OCI-M2 (cell line): ENCODE results near the gene FIBCD1.

ENCODE experiments used
- DNase-seq: peaks from one replicate; lab custom pipeline; 2025; ENCODE audit not compliant: unreplicated experiment; lab: John Stamatoyannopoulos, UW

The FIBCD1 gene

DNA sequence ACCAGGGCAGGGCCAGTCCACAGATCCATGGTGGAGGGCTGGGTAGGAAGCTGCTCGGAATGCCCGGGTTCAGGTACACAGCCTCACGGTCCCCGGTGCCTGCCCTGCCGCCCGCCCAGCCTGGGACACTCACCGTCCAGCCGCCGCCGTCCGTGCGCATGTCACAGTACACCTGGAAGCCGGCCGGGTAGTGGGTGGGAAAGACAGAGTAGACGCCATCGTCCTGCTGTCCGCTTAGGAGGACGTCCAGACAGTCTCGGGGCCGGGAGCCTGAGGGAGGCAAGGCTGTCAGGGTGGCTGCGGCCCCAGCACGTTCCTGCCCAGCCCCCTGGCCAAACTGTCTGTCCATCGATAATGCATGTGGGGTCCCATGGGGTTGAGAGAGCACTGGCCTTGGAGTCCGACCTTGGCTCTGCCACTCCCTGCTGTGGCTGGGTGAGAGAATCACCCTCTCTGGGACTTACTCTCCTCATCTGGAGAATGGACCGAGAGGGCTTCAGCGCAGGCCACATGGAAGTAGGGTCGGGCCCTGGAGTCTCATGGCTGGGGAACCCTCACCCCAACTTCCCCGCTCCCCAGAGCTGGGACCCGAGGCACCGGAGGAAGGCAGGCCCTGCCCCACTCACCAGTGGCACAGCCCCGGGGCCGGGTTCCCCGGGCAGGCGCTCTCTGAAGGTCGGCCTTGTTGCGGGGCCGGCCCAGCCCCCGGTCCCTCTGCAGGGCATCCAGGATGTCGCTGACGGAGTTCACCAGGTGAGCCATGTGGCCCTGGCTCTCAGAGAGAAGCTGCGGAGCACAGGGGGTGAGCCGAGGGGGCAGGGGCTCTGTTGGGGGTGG lies 15.2 kb downstream of the FIBCD1 start:
- no peak for DNase-seq

DNA sequence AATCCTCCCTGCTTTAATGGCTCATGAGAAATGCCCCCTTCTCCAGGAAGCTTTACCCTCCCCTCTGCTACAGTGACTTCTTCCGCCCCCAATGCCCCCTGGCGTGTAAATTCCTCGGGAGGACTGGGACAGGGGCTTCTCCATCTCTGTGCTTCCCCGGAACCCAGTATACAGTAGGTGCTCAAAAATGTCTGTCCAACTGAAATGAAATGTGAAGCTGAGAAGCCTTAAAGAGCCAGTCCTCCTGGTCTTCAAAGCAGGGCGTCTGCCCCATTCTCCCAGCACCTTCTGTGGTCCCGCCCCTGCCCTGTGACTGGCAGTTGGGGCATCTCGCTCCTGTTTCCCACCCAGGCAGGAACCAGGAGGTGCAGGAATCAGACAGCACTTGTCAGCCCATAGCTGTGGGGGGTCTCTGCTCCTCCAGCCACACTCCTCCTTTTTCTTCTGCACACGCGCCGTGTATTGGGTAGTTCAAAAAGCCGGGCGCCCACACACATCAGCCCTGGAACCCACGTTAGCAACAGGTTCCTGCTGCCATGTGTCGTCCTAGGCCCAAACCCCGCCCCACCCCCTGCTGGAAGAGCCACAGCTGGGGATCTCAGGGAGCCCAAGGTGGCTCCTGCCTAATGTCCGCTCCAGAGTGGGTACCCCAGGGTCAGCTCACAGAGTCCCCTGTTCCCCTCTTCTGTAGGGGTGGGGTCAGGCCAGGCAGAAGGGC lies 16.0 kb downstream of the FIBCD1 start:
- DNase-seq = no peak

DNA sequence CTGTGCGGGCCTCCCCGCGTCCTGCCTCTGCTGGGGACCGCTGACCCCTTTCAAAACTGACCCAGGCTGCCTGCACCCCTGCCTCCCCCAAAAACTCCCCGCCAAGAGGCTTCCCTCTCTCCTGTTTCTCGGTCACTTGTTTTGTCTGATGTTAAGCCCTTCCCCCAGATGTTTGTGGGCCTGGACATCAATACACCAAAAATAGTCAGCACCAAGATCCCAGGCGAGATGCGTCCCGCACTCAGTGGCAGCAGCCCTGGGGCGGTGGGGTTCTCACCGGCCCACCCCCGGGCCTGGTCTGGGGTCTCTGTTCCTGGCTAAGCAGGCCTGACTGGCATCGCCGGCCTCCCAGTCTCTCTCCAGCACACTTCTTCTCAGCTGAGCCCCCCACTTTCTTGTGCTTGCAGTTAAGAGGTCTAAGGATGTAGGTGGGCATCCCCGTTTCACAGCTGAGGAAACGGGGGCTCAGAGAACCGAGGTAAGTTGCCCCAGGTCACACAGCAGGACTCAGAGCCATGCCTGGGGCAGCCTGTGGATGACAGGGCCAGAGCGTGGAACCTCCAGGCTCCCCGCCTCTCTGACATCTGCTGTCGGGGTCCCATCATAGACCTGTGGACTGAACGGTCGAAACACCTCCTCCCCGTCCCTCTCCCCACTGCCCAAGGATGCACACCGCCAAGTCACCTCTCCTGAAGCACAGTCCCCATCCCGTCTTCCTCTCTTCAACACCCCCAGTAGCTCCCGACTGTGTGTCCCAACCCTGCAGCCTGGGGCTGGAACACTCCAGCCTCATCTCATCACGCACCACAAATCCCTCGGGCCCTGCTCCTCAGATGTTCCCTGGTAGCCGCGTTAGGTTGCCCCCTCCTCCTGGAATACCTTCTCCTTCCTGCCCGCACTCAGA lies 16.8 kb downstream of the FIBCD1 start:
- DNase-seq = no peak

DNA sequence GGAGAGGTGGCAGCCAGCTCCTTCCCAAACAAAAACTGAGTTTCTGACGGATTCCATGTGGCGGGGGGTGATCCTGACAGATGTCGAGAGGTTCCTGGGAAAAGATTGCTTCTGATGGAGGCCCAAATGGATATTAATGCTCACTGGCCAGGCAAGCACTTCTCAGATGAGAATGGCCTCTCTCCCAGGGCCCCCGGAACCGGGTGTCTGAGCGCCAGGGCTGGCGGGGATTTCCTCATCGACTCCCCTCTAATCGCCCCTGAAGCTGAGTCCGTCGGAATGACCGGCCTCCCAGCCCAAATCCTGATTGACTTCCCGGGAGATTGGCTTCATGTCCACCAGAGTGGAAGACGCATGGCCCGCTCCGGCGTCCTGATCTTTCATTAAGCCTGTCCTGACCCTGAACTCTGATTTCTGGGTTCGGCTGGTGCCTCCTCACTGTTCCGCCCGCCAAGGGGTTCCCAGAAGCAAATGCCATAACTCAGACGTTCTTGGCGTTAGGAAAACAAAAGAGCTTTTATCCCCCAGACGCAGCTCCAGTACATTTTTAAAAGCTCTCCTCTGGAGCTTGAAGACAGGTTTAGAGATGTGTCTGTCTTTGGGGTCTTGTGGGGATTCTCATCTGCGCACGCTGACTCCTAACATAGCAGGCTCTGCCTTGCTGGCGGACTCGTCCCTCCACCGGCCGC lies 17.6 kb downstream of the FIBCD1 start:
- no peak for DNase-seq

DNA sequence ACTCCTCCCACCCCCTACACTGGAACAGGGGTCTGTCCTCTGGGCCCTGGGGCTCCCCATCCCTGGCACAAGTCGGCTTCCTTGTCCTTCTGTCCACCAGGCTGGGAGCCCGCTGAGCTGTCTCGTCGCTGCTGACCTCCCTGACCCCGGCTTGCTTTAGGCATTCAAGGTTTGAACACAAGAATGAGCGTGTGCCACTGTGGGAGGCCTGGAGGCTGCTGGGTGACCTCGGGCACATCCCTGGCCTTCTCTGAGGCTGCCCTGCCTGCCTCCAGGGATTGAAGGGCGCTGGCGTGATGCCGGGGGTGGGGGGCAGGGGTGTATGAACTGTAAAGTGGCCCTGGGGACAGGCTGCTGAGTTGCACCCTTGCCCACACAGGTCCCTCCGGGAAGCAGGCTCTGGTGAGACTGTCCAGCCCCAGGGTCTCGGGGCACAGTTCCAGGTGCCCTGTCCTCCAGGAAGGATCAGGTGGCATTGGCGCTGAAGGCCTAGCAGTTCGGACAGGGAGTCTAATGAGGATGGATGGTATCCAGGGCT lies 18.2 kb downstream of the FIBCD1 start:
- no peak for DNase-seq

DNA sequence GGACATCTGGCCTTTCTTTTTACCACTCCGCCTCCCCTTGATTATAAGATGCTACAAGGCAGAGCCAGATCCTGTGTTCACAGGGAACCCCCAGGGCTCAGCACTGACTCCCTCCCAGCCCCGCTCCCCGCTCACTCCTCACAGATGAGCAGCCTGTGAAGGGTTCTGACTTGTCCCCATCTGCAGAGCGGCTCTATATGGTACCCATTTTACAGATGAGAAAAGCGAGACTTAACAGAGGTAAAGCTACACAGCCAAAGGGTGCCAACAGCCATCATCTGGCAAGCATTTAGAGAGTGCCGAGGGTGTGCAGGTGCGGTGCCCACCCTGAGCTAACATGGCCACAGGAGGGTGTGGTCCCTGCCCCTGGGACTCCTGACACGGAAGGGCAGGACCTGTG lies 18.8 kb downstream of the FIBCD1 start:
- DNase-seq = no peak

DNA sequence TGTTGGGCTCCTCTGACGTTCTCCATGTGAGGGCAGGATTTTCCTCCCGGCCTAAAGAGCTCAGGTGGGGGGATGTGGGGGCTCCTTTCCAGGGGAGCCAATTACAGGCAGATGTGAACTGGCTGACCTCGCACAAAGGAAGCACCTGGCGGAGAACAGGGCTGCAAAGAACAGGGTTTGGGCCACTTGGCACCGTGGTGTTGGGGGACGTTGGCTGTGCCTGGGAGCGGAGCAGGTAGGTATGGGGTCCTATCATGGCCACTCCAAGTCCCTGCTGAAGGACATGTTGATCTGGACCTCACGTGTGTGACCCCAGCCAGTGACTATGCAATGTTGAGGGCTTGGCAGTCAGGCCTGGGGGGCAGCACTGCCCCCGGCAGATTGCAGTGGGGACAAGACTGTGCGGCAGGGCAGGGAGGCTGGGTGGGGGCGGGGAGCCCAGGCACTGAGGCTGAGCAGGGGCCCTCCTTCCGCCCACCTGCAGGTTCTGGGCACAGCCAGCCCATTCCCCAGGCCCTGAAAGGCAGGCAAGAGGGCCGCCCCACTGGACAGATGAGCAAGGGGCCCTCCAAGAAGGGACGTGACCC lies 19.4 kb downstream of the FIBCD1 start:
- DNase-seq = no peak

DNA sequence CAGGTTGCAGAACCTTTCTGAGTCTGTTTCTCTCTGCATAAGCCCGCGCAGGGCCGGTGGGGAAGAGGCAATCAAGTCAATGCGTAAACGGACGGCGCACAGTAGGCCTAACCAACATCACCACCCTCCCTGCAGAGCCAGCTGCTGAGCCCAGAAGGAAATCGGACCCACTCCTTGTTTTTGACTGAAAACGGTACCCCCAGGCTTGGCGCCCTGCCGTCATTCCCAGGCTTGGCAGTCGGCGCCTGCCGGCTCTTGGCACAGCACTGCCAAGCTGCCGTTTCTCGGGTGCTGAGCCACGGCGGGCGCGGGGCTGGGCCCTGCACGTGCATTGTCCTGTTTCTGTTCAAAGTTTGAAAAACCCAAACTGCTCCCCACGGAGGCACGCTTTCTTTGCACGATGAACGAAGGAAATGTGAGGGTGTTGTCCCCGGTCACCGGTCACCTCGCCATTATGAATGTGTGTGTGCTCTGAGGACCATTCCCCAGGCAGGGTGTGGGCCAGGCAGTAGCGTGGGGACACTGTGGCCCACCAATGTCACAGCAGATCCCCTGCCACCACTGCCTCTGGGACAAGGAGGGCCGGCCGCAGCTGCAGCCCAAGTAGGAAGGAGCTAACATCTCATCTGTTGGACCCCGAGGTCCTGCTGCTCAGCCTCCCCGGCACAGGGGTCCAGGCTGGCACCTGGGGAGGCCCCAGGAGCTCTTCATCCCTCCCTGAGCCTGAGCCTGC lies 20.1 kb downstream of the FIBCD1 start:
- DNase-seq = no peak

DNA sequence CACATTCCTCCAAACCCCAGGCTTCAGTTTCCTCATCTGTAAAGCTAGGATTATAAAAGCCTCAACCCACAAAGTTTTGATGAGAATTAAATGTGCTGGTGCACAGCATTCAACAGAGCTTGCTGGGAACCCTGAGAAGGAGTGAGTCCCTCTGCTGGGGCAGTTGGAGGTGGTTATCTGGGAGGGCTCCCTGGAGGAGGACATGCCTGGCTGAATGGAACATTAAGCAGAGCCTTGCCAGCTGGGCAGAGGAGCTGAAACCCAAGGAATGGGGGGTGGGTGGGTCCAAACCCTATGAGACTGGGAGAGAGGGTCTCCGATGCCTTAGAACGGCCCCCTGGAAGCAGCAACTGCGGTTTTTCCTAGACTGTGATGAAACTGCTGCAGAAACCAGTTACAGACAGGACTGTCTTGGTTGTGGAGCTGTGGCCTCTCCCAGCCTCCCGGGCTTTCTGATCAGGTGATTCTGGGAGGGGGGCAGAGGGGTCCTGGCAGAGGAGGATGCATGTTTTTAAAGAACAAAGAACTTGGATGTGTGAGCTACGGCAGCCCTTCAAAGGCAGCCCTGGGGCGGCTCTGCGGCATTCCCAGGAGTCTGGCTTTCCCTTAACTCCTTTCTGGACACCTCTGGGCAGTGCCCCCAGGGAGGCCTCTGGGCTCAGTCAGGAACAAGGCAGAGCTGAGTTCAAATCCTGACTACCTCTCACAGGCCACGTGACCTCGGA lies 20.8 kb downstream of the FIBCD1 start:
- DNase-seq = no peak

DNA sequence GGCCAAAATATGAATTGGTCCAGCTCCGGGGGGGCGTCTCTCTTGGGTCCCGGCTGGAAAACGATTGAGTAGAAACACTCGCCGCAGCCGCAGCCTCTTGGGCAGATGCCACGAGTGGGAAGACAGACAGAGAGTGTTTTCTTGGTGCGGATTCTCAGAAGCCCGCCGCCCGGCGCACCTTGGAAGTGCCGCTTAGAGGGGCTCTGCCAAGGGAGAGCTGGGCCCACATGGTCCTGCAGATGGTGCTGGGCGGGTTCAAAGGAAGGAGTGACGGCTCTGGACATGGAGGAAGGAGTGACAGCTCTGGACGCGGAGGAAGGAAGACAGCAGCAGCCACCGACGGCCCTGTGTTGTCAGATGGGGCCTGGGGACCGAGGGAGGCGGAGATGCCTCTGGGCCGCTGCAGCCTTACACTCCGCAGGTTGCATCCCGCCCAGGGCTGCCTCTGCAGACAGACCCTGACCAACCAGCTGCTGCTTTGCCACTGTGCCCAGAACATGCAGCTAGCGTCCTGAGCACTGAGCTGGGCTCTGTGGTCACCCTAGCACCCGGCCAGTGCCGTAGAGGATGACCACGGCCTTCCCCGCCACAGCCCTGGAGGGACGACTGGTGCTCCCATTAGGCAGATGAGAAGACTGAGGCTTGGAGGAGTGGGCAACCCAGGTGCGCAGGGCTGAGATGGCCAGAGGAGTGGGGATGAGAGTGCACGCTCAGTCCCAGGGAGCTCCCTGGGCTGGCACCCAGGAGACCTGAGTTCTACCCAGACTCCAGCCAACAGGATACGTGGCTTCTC lies 21.7 kb downstream of the FIBCD1 start:
- no peak for DNase-seq

DNA sequence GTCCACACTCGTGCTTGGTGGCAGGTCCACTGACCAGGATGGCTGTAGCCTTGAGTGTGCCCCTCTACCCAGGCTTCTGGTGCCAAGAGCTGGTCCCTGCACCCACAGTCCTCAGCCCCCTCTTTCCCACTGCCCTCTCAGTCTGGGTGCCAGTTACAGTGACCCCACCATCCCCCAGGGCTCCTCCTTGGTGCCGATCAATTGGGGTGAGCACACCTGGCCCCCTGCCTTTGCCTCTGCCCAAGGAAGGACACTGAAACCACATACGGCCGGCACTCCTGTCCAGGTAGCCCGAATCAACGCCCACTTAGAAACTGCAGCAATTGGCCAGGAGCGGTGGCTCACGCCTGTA lies 24.0 kb downstream of the FIBCD1 start:
- DNase-seq = no peak

DNA sequence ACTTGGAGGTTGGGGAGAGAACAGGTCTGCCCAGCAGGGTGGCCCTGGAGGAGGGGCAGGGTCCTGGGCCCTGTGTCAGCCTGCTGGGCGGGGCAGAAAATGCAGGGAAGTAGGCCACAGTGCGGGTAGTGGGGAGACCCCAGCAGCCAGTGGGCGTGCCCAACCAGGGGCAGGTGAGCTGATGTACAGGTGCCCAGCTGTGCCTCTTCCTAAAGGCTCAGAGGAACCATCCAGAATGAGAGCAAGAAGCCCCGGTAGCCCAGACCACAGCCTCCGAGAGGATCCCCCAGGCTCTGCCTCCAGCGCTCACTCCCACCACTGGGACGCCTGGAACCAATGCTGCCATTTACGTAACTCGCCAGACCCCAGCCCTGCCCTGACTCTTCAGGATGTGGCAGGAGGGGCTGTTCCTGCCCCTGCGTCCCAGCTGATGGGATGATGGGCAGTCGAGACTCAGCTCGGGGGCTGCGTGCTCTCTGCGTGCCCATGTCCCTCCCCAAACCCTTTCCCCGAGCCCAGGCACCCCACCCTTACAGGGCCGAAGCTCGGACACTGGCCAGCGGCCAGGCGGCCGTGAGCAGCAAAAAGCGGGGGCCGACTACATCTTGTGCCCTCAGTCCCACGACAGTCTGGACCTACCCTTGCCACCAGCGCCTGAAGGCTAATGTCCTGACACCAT lies 24.5 kb downstream of the FIBCD1 start:
- DNase-seq = no peak

DNA sequence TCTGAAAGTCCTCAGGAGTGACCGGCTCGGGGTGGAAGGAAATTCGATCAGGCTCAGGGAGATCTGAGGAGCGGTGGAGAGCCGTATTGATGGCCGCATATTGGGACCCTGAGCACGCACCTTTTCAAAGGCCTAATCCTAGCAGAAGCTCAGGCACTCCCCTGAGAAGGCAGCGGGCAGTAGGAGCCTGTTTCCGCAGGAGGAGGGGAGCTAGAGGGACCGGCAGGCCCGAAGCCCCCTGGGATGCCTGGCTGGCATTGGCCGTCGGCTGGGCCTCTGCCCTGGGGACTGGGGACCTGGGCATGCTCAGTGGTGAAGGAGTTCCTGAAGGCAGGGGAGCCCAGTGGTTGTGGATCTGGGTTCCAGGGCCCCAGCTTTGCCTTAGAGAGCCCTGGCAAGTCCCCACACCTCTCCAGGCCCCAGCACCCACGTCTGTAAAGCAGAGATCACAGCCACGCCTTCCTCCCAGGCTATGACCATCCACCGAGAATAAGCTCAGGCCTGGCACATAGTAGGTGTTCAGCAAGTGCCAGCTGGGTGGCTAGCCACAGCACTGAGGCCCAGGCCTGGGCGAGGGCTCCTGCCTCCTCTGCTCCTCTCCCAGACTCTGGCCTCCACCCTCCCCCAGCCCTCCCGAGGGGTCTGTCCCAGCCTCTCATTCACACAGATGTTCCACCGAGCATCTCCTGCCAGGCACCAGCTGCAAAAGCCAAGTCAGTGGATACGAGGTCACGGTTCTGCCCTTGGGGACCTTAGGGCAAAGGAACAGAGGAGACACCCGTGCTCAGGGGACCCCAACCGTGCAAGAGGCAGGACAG lies 25.2 kb downstream of the FIBCD1 start:
- no peak for DNase-seq

DNA sequence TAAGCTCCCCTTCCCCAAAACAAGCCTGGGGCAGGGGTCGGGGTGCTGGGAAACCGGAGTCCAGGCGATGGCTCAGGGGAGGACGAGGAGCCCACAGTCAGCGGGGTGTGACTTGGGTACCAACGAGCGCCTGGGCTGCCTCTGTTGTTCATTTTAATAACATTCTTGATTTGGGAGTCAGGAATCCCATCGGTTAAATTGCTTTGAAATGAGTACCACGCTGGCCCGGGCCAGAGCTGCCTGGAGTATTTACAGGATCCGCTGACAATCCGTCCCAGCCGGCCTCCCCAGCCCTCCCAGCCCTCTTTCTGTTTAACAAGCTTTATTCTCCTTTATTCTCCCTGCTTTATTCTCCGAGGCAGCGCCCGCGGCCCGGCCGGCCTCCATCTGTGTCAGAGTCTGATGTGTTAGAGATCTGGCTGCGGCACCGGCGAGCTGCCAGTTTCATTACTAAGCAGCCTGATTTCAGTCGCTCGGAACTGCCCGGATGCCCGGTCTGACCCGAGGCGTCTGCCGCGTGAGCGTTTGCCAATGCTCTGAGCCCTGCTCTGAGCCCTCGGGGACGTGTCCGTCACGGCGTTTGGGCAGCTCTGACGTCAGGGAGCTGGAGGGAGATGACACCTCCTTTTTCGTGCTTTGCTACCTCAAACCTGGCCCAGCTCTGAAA lies 26.0 kb downstream of the FIBCD1 start:
- DNase-seq = no peak

DNA sequence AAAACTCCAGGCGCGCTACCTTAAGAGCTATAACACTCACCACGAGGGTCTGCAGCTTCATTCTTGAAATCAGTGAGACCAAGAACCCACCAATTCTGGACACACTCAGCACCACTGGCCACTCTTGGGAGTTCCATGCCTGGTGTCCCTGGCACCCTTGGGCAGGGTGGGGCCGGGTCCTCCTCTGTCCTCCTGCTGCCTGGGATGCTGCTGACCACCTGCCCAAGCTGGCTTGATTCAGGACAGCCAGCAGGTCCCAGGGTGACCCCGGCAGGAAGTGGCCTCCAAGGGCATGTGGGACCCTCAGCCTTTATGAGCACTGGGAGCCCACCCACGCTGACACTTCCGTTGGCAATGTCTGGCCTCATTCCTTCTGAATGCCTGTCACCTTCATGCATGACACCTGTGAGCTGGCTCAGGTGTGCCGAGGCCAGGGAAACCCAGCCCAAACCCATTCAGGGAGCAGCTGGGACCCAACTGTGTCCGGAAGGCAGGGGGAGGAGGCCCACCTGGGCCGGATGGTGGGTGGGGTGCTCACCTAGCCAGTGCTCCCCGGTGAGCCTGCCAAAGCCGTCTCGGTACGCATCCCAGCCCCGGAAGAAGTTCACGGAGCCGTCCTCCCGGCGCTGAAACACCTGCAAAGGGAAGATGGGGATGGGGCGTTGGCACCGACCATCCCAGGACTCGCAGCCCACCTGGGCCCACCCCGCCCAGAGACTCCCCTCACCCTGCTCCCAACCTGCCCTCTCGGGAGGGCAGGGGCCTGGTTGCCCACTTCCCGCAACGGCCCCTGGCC lies 27.6 kb downstream of the FIBCD1 start:
- no peak for DNase-seq
